GM19395 (cell line): ENCODE data around the gene SH3RF2.
"Not testable (repeated sequence)": the region's sequence is repeated elsewhere in the genome, so short reads cannot be mapped to it uniquely, and the experiment has no call there.

Experiments used
- ATAC-seq: cut with Tn5 transposase; IDR thresholded peaks from one replicate; pipeline ENCODE4 v1.9.1; 2021; ENCODE audit warnings: mild to moderate bottlenecking, moderate library complexity; ENCODE audit not compliant: unreplicated experiment

Gene SH3RF2

GRCh38 chr5:145978708-145979107 lies 42.3 kb downstream of the SH3RF2 start:
- ATAC-seq = no peak

GRCh38 chr5:145979270-145980223 lies 43.2 kb downstream of the SH3RF2 start:
- ATAC-seq = no peak

- no peak for ATAC-seq
Observed at GRCh38 chr5:145980259-145980658, 43.9 kb downstream of the SH3RF2 start.

GRCh38 chr5:145980718-145981117 lies 44.3 kb downstream of the SH3RF2 start:
- ATAC-seq = no peak

- ATAC-seq = no peak
Observed at GRCh38 chr5:145981589-145982571, 45.5 kb downstream of the SH3RF2 start.

- no peak for ATAC-seq
Observed at GRCh38 chr5:145982572-145983318, 46.4 kb downstream of the SH3RF2 start.

- ATAC-seq = no peak
Observed at GRCh38 chr5:145983446-145983845, 47.1 kb downstream of the SH3RF2 start.

- ATAC-seq = no peak
Observed at GRCh38 chr5:145984072-145984471, 47.7 kb downstream of the SH3RF2 start.

GRCh38 chr5:145987856-145988255 lies 51.5 kb downstream of the SH3RF2 start:
- ATAC-seq = no peak

GRCh38 chr5:145988993-145989392 lies 52.6 kb downstream of the SH3RF2 start:
- no peak for ATAC-seq

- ATAC-seq = no peak
Observed at GRCh38 chr5:145989428-145989827, 53.0 kb downstream of the SH3RF2 start.

- no peak for ATAC-seq
Observed at GRCh38 chr5:145990170-145990569, 53.8 kb downstream of the SH3RF2 start.

- ATAC-seq = no peak
Observed at GRCh38 chr5:145991044-145991575, 54.7 kb downstream of the SH3RF2 start.

- ATAC-seq = not testable (repeated sequence)
Observed at GRCh38 chr5:145993538-145993937, 57.2 kb downstream of the SH3RF2 start.

GRCh38 chr5:145996135-145996534 lies 59.8 kb downstream of the SH3RF2 start:
- no peak for ATAC-seq

- ATAC-seq = no peak
Observed at GRCh38 chr5:145999208-145999607, 62.8 kb downstream of the SH3RF2 start.

- ATAC-seq = no peak
Observed at GRCh38 chr5:146000072-146000471, 63.7 kb downstream of the SH3RF2 start.

GRCh38 chr5:146001544-146002190 lies 65.3 kb downstream of the SH3RF2 start:
- no peak for ATAC-seq

GRCh38 chr5:146002491-146002890 lies 66.1 kb downstream of the SH3RF2 start:
- ATAC-seq = no peak

GRCh38 chr5:146003852-146004251 lies 67.5 kb downstream of the SH3RF2 start:
- ATAC-seq = no peak
